HCT116 (cell line): ENCODE data around the gene ARMC3. TPM values are rescaled to one million over a fixed set of nuclear protein-coding genes. Genes with fewer than 3 reads are reported as not detected.

Experiments
- ATAC-seq: fragments of 200-7000 bp; cut with Tn5 transposase; 2 replicates; pipeline ENCODE4 v1.9.1; 2020; ENCODE audit warnings: mild to moderate bottlenecking, moderate library complexity
- BruUV-seq: library from RNA; stranded (reverse); fragments of 400-500 nt; replicated peaks from 2 replicates; lab custom pipeline; 2021; lab: Mats Ljungman, UMichigan
- CTCF ChIA-PET: fragments of 300-600 bp; sonication (Branson Sonifier 250); formaldehyde crosslinking; loops from one replicate; lab custom pipeline; 2021; ENCODE audit warnings: antibody characterized with exemption; lab: Charles Lee
- POLR2A ChIA-PET: fragments of 300-600, 350-600 bp; sonication (Branson Sonifier 250); formaldehyde crosslinking; loops from one replicate; lab custom pipeline; 2021; ENCODE audit warnings: antibody characterized with exemption; lab: Charles Lee
- RAD21 ChIA-PET, 2 experiments: fragments of 300-600 bp; sonication (Branson Sonifier 250); formaldehyde crosslinking; loops; one replicate each; lab custom pipeline; 2023; ENCODE audit warnings: low total read pairs in 2 of 2; ENCODE audit not compliant: uncharacterized antibody in 2 of 2, unreplicated experiment in 2 of 2, low non-redundant PET in 1 of 2; lab: Charles Lee
- DNase-seq: peaks from one replicate; pipeline ENCODE4 v3.0.0-alpha.2; 2010; ENCODE audit warnings: low read depth, low spot score
- H2AFZ ChIP-seq: fragments of 200-600 bp; shearing (Covaris generic), sonication (generic); 2 replicates; pipeline ENCODE4 v1.6.1; 2017; ENCODE audit warnings: low read depth, mixed run types, mixed read lengths, antibody characterized with exemption, low read length; ENCODE audit not compliant: poor library complexity, severe bottlenecking
- H3K27ac ChIP-seq: 2 replicates; pipeline ENCODE4 v1.5.1; 2012; ENCODE audit warnings: low read depth, low read length
- H3K27me3 ChIP-seq: fragments of 200-600 bp; sonication (generic); 2 replicates; pipeline ENCODE4 v1.6.1; 2016; ENCODE audit warnings: mixed run types, low read length, mixed read lengths; ENCODE audit not compliant: insufficient read depth
- H3K36me3 ChIP-seq, 2 experiments: fragments of 200-500 bp in 1 of 2; fragments of 200-600 bp in 1 of 2; sonication (Bioruptor generic) in 1 of 2; sonication (generic) in 1 of 2; 2 replicates each; pipeline versions ENCODE4 v1.5.1 to v1.6.1; 2014 to 2016; ENCODE audit warnings: low read length in 2 of 2, inconsistent platforms in 1 of 2, mixed read lengths in 1 of 2, mixed run types in 1 of 2; ENCODE audit not compliant: insufficient read depth in 2 of 2, control insufficient read depth in 1 of 2
- H3K4me1 ChIP-seq, 2 experiments: fragments of 200-600 bp in 1 of 2; sonication (generic) in 1 of 2; 2 replicates each; pipeline versions ENCODE4 v1.5.1 to v1.6.1; 2012 to 2017; ENCODE audit warnings: low read length in 2 of 2, inconsistent platforms in 1 of 2, mild to moderate bottlenecking in 1 of 2, mixed read lengths in 1 of 2, mixed run types in 1 of 2, moderate library complexity in 1 of 2; ENCODE audit not compliant: insufficient read depth in 2 of 2, control insufficient read depth in 1 of 2
- H3K4me2 ChIP-seq: fragments of 200-600 bp; sonication (generic); 2 replicates; pipeline ENCODE4 v1.6.1; 2017; ENCODE audit warnings: mixed run types, low read length, mixed read lengths
- H3K4me3 ChIP-seq, 2 experiments: fragments of 200-600 bp in 1 of 2; sonication (generic) in 1 of 2; replicated peaks in 1 of 2; 2 replicates each; pipeline ENCODE4 v1.5.1; 2011 to 2016; ENCODE audit warnings: low read length in 2 of 2, control low read depth in 1 of 2, low read depth in 1 of 2, mild to moderate bottlenecking in 1 of 2, mixed read lengths in 1 of 2, mixed run types in 1 of 2
- H3K79me2 ChIP-seq: fragments of 200-600 bp; sonication (generic); 2 replicates; pipeline ENCODE4 v1.6.1; 2017; ENCODE audit warnings: mild to moderate bottlenecking, mixed run types, low read length, moderate library complexity, mixed read lengths; ENCODE audit not compliant: insufficient read depth
- H3K9ac ChIP-seq: fragments of 200-600 bp; sonication (generic); 2 replicates; pipeline ENCODE4 v1.6.1; 2016; ENCODE audit warnings: low read length, mixed read lengths
- H3K9me2 ChIP-seq: fragments of 200-600 bp; sonication (generic), shearing (Covaris generic); 2 replicates; pipeline ENCODE4 v1.6.1; 2017; ENCODE audit warnings: mixed run types, mild to moderate bottlenecking, moderate library complexity; ENCODE audit not compliant: insufficient read depth
- H3K9me3 ChIP-seq, 2 experiments: fragments of 200-500 bp in 1 of 2; fragments of 200-600 bp in 1 of 2; sonication (Bioruptor generic) in 1 of 2; sonication (generic) in 1 of 2; 2 replicates each; pipeline ENCODE4 v1.6.1; 2014 to 2017; ENCODE audit warnings: low read length in 2 of 2, mixed read lengths in 2 of 2, inconsistent platforms in 1 of 2, low read depth in 1 of 2, mild to moderate bottlenecking in 1 of 2, mixed run types in 1 of 2, moderate library complexity in 1 of 2; ENCODE audit not compliant: control insufficient read depth in 1 of 2, insufficient read depth in 1 of 2
- H4K20me1 ChIP-seq: fragments of 200-600 bp; sonication (generic), shearing (Covaris generic); 2 replicates; pipeline ENCODE4 v1.6.1; 2017; ENCODE audit warnings: mixed run types, mild to moderate bottlenecking, moderate library complexity; ENCODE audit not compliant: insufficient read depth
- ATF3 ChIP-seq: IDR thresholded peaks from 2 replicates; pipeline ENCODE4 v1.6.1; 2012
- CEBPB ChIP-seq: IDR thresholded peaks from 2 replicates; pipeline ENCODE4 v1.6.1; 2012; ENCODE audit warnings: low read depth
- CTCF ChIP-seq, 3 experiments: fragments of 200-600 bp in 1 of 3; sonication (generic) in 1 of 3; IDR thresholded peaks in 2 of 3; conservative IDR thresholded peaks in 1 of 3; 2 replicates each; pipeline ENCODE4 v1.5.1; 2012 to 2017; ENCODE audit warnings: low read depth in 2 of 3, low read length in 2 of 3, antibody characterized with exemption in 1 of 3, borderline replicate concordance in 1 of 3, control low read depth in 1 of 3, mild to moderate bottlenecking in 1 of 3, mixed read lengths in 1 of 3, mixed run types in 1 of 3, moderate library complexity in 1 of 3; ENCODE audit not compliant: insufficient read depth in 1 of 3
- EGR1 ChIP-seq: IDR thresholded peaks from 2 replicates; pipeline ENCODE4 v1.6.1; 2012; ENCODE audit warnings: low read depth
- ELF1 ChIP-seq: IDR thresholded peaks from 2 replicates; pipeline ENCODE4 v1.6.1; 2012; ENCODE audit warnings: low read depth, borderline replicate concordance
- JUND ChIP-seq: IDR thresholded peaks from 2 replicates; pipeline ENCODE4 v1.6.1; 2012
- MAX ChIP-seq: IDR thresholded peaks from 2 replicates; pipeline ENCODE4 v1.6.1; 2012
- POLR2AphosphoS5 ChIP-seq: IDR thresholded peaks from 2 replicates; pipeline ENCODE4 v1.6.1; 2011; ENCODE audit warnings: mild to moderate bottlenecking, low read depth, low read length, moderate library complexity
- RAD21 ChIP-seq: IDR thresholded peaks from 2 replicates; pipeline ENCODE4 v1.6.1; 2012; ENCODE audit warnings: low read depth, mild to moderate bottlenecking
- SIN3A ChIP-seq: IDR thresholded peaks from 2 replicates; pipeline ENCODE4 v1.6.1; 2012; ENCODE audit warnings: low read depth
- SRF ChIP-seq: IDR thresholded peaks from 2 replicates; pipeline ENCODE4 v1.6.1; 2012; ENCODE audit warnings: low read depth
- intact Hi-C: fragments of 100-400 bp; cut with micrococcal nuclease; formaldehyde crosslinking; loops from 2 replicates; pipeline ENCODE4 v1.10.0; 2022
- total RNA-seq: library from RNA; stranded (reverse); gene quantifications from one replicate; pipeline ENCODE4 v1.2.1, GENCODE V29; 2021; ENCODE audit not compliant: unreplicated experiment

ARMC3 gene
- total RNA-seq, 1 experiment from 2014 or later, result 2.6 TPM

- no TSS peak for BruUV-seq
- ChIA-PET POLR2A (no interaction called here), CTCF (no interaction called here), RAD21 (interaction anchor here in 1 of 2 experiments (1.4 kb wide), 1 partner anchor 46 kb away, joined by 4 read pairs; no protein-coding TSS in a partner anchor)
- Histone ChIP-seq H3K9ac (no peak overlapping the region), H3K27me3 (no peaks in the 10 kb centered on the region), H3K36me3 (no peaks in the 10 kb centered on the region), H3K27ac (no peak overlapping the region), H3K79me2 (no peaks in the 10 kb centered on the region), H3K4me3 (no peak overlapping the region), H2AFZ (no peak overlapping the region), H3K9me2 (no peaks in the 10 kb centered on the region), H3K4me2 (no peak overlapping the region), H3K4me1 (no peaks in the 10 kb centered on the region), H4K20me1 (no peaks in the 10 kb centered on the region), H3K9me3 (no peaks in the 10 kb centered on the region)
- intact Hi-C loops, result no loop called here
- ATAC-seq, result no peak
- DNase-seq, result no peak
- TF ChIP-seq JUND (no peak), ELF1 (no peak), SIN3A (no peak), POLR2AphosphoS5 (no peak), CTCF (IDR thresholded peaks at IDR 0.05 in 2 of 3, conservative IDR thresholded peaks at IDR 0.05 in 1 of 3; ENCODE audit: borderline replicate concordance in 1 of 3, insufficient read depth in 1 of 3, low read depth in 2 of 3, low read length in 2 of 3) (no peak), EGR1 (no peak), SRF (no peak), RAD21 (no peak), MAX (no peak), ATF3 (no peak), CEBPB (no peak)
These were observed 106.9 kb downstream of the ARMC3 start for GRCh38 chr10:23034790-23035189.
